AG10803 (cell line): ENCODE measurements around the gene EBP.
"Not testable (repeated sequence)": the region's sequence is repeated elsewhere in the genome, so short reads cannot be mapped to it uniquely, and the experiment has no call there.

Experiments used
- DNase-seq: peaks from one replicate; pipeline ENCODE4 v3.0.0; 2010; ENCODE audit warnings: low read depth
- H3K4me3 ChIP-seq: 2 replicates; pipeline ENCODE4 v1.5.1; 2011; ENCODE audit warnings: mild to moderate bottlenecking, low read length, control low read depth
- TF ChIP-seq, protein P1 (sequence below): conservative IDR thresholded peaks from 2 replicates; pipeline ENCODE4 v1.5.1; 2011; ENCODE audit warnings: mild to moderate bottlenecking, low read length, control low read depth, inconsistent platforms

Gene EBP

DNA sequence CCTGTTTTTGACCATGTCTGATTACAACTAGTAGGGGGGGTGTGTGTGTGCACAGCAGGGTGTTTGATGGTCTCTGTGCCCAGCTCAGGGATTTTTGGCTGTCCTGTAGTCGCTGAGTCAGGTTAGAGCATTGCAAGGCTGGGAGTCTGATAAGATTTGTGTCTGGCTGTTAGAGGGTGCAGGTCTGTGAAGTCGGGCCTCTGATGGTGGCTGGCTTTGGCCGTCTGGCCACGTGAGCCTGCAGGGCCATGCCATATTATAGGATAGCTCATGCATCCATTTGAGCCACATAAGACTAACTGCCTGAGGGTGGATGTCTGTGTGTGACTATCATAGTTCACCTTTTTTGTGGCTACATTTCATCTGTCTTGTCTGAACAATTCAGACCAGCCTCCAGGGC, 7.9 kb upstream of the EBP start:
- TF ChIP-seq, protein P1, sequence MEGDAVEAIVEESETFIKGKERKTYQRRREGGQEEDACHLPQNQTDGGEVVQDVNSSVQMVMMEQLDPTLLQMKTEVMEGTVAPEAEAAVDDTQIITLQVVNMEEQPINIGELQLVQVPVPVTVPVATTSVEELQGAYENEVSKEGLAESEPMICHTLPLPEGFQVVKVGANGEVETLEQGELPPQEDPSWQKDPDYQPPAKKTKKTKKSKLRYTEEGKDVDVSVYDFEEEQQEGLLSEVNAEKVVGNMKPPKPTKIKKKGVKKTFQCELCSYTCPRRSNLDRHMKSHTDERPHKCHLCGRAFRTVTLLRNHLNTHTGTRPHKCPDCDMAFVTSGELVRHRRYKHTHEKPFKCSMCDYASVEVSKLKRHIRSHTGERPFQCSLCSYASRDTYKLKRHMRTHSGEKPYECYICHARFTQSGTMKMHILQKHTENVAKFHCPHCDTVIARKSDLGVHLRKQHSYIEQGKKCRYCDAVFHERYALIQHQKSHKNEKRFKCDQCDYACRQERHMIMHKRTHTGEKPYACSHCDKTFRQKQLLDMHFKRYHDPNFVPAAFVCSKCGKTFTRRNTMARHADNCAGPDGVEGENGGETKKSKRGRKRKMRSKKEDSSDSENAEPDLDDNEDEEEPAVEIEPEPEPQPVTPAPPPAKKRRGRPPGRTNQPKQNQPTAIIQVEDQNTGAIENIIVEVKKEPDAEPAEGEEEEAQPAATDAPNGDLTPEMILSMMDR, result no peak
- DNase-seq, result no peak
- no peak overlapping the region for H3K4me3 ChIP-seq

DNA sequence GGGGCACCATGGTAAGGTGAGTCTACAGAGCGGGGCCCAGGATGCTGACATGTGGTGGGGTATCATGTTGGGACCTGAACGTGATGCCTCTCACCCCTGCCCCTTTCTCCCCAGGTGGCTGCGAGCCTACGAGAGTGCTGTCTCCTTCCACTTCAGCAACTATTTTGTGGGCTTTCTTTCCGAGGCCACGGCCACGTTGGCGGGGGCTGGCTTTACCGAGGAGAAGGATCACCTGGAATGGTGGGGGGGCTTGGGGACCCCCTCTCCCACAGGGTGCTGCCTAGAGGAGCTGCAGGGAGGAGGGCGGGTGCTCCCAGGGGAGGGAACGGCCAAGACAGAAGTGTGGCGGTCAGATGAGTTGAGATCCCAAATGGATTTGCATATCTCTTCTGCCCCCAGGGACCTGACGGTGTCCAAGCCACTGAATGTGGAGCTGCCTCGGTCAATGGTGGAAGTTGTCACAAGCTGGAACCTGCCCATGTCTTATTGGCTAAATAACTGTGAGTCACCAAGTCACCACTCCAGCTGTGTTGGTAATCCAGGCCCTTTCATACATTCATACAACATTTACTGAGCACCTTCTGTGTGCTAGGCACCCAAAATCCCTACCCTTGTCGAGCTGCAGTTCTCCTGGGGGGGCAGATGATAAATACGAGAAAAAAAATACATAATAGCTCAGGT, 7.3 kb upstream of the EBP start:
- H3K4me3 ChIP-seq, result no peak overlapping the region
- TF ChIP-seq, protein P1, result no peak
- DNase-seq, result no peak

DNA sequence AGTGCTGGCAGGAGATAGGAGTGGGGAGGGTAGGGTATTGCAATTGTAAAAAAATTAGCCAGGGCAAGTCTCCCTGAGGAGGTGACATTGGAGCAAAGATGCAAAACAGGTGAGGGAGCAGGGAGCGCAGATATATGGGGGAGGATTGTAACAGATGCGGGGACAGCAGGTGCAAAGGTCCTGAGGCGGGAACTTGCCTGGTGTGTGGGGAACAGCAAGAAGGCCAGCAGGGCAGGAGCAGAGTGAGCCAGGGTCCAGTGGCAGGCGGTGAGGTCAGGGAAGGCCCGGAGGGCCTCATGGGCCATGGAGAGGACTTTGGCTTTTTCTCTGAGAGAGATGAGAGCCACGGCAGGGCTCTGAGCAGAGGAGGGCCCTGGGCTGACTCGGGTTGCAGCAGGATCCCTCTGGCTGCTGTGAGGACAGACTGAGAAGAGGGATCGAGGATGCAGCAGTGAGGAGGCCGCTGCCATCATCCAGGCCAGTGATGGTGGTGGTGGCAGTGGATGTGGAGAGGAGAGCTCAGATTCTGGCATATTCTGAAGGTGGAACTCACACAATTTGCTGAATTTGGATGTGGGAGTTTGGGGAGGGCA, 6.6 kb upstream of the EBP start:
- DNase-seq, result no peak
- H3K4me3 ChIP-seq, result no peak overlapping the region
- TF ChIP-seq, protein P1, result no peak

DNA sequence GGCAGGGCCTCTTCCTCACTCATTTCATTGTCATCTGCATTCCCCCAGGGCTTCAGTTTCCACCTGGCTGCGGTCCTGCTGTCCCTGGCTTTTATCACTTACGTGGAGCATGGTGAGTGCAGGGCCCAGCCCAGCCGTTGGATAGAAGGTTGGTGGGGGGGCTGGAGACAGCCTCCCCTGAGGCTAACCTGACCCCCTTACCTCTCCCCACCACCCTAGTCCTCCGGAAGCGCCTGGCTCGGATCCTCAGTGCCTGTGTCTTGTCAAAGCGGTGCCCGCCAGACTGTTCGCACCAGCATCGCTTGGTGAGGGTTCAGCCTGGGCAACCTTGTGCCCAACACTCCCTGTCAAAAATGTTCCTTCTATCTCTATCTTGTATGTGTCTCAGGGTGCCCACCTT, 5.8 kb upstream of the EBP start:
- TF ChIP-seq, protein P1, result no peak
- no peak overlapping the region for H3K4me3 ChIP-seq
- DNase-seq, result no peak

DNA sequence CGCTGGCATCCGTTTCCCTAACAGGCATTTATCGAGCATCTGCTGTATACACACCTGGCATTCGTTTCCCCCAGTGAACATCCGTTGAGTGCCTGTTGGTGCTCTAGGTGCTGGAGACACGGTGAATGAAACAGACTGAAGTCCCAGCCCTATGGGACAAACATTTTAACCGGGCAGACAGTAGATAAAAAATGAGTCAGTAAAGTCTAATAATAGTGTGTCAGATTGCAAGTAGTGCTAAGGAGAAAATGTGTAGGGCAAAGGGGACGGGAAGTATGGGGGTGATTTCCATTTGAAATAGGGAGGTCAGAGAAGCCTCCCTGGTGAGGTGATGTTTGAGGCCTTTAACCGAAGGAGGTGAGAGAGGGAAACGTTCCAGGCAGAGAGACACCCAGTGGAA, 5.3 kb upstream of the EBP start:
- TF ChIP-seq, protein P1, result no peak
- DNase-seq, result no peak
- H3K4me3 ChIP-seq, result no peak overlapping the region

DNA sequence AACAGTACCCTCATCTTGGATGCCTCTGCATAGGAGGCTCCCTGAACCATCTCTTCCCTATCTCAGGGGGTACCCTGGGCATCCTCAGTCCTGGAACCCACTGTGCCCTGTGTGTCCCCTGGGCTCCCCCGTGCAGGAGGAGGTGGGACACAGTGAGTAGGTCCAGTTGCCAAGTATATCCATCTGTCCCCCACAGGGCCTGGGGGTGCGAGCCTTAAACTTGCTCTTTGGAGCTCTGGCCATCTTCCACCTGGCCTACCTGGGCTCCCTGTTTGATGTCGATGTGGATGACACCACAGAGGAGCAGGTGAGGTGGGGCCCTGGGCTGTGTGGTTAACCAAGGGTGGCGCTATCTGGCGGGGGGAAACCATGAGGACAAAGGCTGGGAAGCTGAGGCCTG, 4.6 kb upstream of the EBP start:
- TF ChIP-seq, protein P1, result no peak
- no peak for DNase-seq
- H3K4me3 ChIP-seq, result no peak overlapping the region

DNA sequence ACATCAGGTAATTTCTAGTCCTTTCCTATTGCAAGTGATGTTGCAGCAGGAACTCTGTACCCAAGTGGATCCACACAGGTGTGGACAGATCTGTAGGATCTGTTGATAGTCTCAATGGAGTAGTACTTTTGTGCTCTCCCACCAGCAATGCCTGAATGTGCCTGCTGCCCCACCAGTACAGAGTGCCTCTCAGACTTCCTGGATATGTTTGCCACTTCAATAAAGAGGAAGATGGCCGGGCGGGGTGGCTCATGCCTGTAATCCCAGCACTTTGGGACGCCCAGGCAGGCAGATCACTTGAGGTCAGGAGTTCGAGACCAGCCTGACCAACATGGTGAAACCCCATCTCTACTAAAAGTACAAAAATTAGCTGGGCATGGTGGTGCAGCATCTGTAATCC, 2.1 kb upstream of the EBP start:
- H3K4me3 ChIP-seq, DNase-seq: not testable (repeated sequence)
